Measurements from ENCODE around the gene AURKB.
"Not testable (repeated sequence)": the region's sequence is repeated elsewhere in the genome, so short reads cannot be mapped to it uniquely, and the experiment has no call there.

AURKB gene

GRCh38 chr17:8222630-8223355 lies 12.4 kb upstream of the AURKB start:
- peak overlapping the region; percentile 59 for H3K4me3 ChIP-seq (ENCODE audit: low read depth, low read length)
- TF ChIP-seq MYC (IDR thresholded peaks at IDR 0.05; ENCODE audit: low read depth, low read length) (no peak), POLR2A (IDR thresholded peaks at IDR 0.05; ENCODE audit: extremely low read depth, insufficient read length) (peak; percentile 66)
- peak; percentile 93 for DNase-seq (ENCODE audit: low read depth)

DNA sequence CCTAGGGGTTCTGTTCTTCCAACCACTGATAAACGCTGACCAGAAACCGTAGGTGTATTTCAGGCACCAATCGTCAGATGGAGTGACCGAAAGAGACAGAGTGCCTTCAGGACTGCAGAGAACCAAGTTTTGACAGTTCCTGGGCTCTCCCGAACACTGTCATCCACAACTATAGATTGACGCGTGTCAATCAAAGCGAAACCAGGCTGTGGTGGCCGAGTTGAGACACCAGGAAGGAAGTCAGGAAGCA lies 11.9 kb upstream of the AURKB start:
- TF ChIP-seq MYC (IDR thresholded peaks at IDR 0.05; ENCODE audit: low read depth, low read length) (no peak), MAX (IDR thresholded peaks at IDR 0.05; ENCODE audit: low read depth, low read length) (no peak), POLR2A (IDR thresholded peaks at IDR 0.05; ENCODE audit: extremely low read depth, insufficient read length) (no peak)
- TF ChIP-seq, protein P1, sequence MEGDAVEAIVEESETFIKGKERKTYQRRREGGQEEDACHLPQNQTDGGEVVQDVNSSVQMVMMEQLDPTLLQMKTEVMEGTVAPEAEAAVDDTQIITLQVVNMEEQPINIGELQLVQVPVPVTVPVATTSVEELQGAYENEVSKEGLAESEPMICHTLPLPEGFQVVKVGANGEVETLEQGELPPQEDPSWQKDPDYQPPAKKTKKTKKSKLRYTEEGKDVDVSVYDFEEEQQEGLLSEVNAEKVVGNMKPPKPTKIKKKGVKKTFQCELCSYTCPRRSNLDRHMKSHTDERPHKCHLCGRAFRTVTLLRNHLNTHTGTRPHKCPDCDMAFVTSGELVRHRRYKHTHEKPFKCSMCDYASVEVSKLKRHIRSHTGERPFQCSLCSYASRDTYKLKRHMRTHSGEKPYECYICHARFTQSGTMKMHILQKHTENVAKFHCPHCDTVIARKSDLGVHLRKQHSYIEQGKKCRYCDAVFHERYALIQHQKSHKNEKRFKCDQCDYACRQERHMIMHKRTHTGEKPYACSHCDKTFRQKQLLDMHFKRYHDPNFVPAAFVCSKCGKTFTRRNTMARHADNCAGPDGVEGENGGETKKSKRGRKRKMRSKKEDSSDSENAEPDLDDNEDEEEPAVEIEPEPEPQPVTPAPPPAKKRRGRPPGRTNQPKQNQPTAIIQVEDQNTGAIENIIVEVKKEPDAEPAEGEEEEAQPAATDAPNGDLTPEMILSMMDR (IDR thresholded peaks at IDR 0.05; ENCODE audit: low read depth, low read length), result no peak
- no peak for DNase-seq (ENCODE audit: low read depth)

GRCh38 chr17:8221663-8222379 lies 11.4 kb upstream of the AURKB start:
- peak; percentile 75 for DNase-seq (ENCODE audit: low read depth)
- peak overlapping the region; percentile 59 for H3K4me3 ChIP-seq (ENCODE audit: low read depth, low read length)
- TF ChIP-seq MAX (IDR thresholded peaks at IDR 0.05; ENCODE audit: low read depth, low read length), result 0 out of 2 replicates have a peak, but pooled peaks have one; percentile 3
- no peak for TF ChIP-seq POLR2A (IDR thresholded peaks at IDR 0.05; ENCODE audit: extremely low read depth, insufficient read length)

More for the DNA sequence above, 11.9 kb upstream of the AURKB start:
- peak overlapping the region; percentile 59 for H3K4me3 ChIP-seq (ENCODE audit: low read depth, low read length)

DNA sequence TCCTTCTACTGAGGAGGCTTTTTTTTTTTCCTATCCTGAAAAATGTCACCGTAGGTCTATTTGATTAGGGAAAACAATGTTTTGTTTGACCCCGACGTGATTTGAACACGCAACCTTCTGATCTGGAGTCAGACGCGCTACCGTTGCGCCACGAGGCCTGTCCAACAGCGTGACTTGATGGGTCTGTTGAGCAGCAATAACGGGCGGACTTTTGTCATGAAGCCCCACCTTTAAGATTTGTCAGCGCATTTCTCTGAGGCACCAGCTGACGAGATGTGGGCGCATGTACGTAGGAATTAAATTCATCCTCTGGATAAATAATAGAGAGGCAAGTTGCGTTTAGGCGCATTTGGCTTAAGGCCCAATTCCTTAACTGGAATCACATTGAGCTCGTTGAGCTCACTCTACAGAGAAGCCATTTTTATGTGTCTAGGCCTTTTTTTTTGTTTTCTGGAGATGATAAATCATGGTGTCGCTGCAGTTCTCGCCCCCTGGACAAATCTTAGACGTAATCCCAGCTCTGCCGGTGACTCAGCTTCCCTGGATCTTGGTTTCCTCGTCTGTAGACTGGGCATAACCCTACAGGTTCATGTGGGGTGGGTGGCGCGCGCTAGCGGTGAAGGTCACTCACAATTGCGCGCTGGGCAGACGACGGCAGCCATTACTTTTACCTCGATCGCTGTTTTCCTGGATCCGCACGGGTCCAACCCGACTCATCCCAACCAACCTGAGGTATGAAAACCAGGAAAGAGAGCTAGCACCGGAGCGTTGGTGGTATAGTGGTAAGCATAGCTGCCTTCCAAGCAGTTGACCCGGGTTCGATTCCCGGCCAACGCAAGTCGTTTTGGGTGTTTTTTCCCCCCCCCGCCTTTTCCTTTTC lies 10.6 kb upstream of the AURKB start:
- TF ChIP-seq MAX (IDR thresholded peaks at IDR 0.05; ENCODE audit: low read depth, low read length) (peak; percentile 85), MYC (IDR thresholded peaks at IDR 0.05; ENCODE audit: low read depth, low read length) (peak; percentile 85), POLR2A (IDR thresholded peaks at IDR 0.05; ENCODE audit: extremely low read depth, insufficient read length) (no peak)
- peak overlapping the region; percentile 59 for H3K4me3 ChIP-seq (ENCODE audit: low read depth, low read length)
- peak; percentile 83 for DNase-seq (ENCODE audit: low read depth)

GRCh38 chr17:8214000-8214399 lies 3.6 kb upstream of the AURKB start:
- H3K4me3 ChIP-seq (ENCODE audit: low read depth, low read length); DNase-seq (ENCODE audit: low read depth): not testable (repeated sequence)

DNA sequence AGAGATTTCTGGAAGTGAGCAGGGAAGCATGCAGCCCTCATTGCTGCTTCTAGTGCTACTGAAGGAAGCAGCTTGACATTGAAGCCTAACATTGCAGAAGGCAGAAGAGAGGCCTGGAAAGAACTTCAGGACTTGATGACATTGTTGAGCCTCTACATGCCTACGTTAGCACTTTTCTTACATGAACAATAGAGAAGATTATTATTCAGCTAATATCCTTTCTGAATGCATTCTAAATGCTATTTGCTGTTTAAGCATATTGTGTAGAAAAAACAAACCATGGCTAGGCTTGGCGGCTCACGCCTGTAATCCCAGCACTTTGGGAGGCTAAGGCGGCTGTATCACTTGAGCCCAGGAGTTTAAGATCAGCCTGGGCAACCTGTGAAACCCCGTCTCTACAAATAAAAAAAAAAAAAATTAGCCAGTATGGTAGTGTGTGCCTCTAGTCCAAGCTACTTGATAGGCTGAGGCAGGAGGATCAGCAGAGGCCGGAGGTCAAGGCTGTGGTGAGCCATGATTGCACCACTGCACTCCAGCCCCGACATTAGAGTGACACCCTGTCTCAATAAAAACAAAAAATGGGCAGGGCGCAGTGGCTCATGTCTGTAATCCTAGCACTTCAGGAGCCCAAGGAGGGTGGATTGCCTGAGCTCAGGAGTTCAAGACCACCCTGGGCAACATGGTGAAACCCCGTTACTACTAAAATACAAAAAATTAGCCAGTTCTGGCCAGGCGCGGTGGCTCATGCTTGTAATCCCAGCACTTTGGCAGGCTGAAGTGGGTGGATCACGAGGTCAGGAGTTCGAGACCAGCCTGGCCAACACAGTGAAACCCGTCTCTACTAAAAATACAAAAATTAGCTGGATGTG lies 2.2 kb upstream of the AURKB start:
- TF ChIP-seq POLR2A (IDR thresholded peaks at IDR 0.05; ENCODE audit: extremely low read depth, insufficient read length) (no peak), MAX (IDR thresholded peaks at IDR 0.05; ENCODE audit: low read depth, low read length) (no peak), MYC (IDR thresholded peaks at IDR 0.05; ENCODE audit: low read depth, low read length) (no peak)
- TF ChIP-seq, protein P1 (IDR thresholded peaks at IDR 0.05; ENCODE audit: low read depth, low read length), result no peak
- peak; percentile 80 for DNase-seq (ENCODE audit: low read depth)

GRCh38 chr17:8210761-8211458 lies 535 bp upstream of the AURKB start:
- TF ChIP-seq MYC (IDR thresholded peaks at IDR 0.05; ENCODE audit: low read depth, low read length) (no peak), POLR2A (IDR thresholded peaks at IDR 0.05; ENCODE audit: extremely low read depth, insufficient read length) (no peak), MAX (IDR thresholded peaks at IDR 0.05; ENCODE audit: low read depth, low read length) (no peak)
- TF ChIP-seq, protein P1 (IDR thresholded peaks at IDR 0.05; ENCODE audit: low read depth, low read length), result no peak
- H3K4me3 ChIP-seq (ENCODE audit: low read depth, low read length), result peak overlapping the region; percentile 90
- DNase-seq (ENCODE audit: low read depth), result no peak

More for the DNA sequence above, 2.2 kb upstream of the AURKB start:
- no peak overlapping the region for H3K4me3 ChIP-seq (ENCODE audit: low read depth, low read length)

All from NB4 (cell line).